ENCODE results near the gene CXCL14. TPM values are rescaled to one million over a fixed set of nuclear protein-coding genes. Genes with fewer than 3 reads are reported as not detected.

Gene CXCL14
- total and polyA plus RNA-seq, 2 experiments from 2014 or later = 1.7 TPM; not detected in 1

DNA sequence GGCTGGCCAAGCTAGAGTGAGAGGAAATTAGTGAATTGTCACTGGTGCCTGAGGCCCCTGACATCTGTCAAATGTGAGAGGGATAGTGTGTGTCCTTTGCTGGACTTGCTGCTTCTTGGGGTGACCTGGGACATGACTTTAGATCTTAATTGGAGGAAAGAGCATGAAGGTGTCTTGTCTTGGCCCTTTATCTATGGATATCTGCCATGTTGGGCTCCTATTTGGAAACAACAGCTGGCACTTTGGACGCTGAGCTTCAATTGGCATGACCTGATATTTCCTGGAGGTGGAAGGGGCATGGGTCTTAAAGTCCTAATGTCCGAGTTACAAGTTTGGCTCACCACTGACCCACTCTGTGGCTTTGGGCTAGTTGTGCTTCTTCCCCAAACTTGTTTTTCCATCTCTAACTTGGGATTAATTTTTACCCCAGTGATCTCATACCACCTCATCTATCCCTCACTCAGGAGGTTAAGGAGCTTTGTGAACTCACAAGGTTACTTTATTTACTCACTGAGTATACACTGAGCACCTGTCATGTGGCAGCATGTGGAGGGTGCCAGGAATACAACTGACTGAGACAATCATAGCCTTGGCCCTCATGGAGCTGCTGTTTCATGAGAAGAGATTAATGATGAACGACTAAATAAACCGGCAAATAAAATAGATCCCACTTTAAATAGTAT, 30.1 kb upstream of the CXCL14 start (continued):
- TF ChIP-seq REST (IDR thresholded peaks at IDR 0.05; ENCODE audit: unreplicated experiment) = no peak

DNA sequence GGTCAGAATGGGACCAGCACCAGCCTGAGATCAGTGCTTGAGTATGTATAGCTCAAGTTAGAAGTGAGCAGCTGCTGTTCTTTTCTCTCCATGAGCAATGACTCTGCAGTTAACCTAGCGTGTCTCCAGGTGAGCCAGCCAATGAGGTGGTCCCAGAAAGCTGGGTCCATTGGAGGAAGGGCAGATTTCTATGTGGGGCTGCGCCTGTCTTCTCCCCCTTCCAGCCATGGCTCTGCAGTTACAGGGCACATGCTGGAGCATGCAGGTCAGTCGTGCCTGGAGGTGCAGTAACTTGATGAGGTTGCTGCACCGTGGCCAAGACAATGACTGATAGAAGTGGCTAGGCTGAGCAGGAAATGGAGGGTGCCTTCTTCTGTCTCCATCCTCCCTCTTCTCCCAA, 29.6 kb upstream of the CXCL14 start:
- H3K27ac Mint-ChIP-seq = no peak overlapping the region
- H3K4me1 Mint-ChIP-seq = peaks cover 3% of the 10 kb centered on the region; the same call in 1 of the 3 replicates
- Histone ChIP-seq H3K4me1 (ENCODE audit: insufficient read depth) (no peaks in the 10 kb centered on the region), H3K4me2 (no peak overlapping the region), H4K20me1 (replicated peaks; ENCODE audit: insufficient read depth) (no peaks in the 10 kb centered on the region), H3F3A (replicated peaks; ENCODE audit: low read depth) (no peaks in the 10 kb centered on the region), H3K4me3 (no peak overlapping the region), H2AFZ (no peak overlapping the region), H3K27ac (ENCODE audit: low read depth) (no peak overlapping the region), H3K9me2 (ENCODE audit: insufficient read depth) (0 out of 2 replicates have a peak, but pooled peaks cover 6% of the 10 kb centered on the region), H3K79me2 (replicated peaks; ENCODE audit: insufficient read depth) (no peaks in the 10 kb centered on the region), H3K36me3 (ENCODE audit: insufficient read depth) (no peaks in the 10 kb centered on the region), H3K27me3 (ENCODE audit: insufficient read depth) (no peaks in the 10 kb centered on the region)
- H3K36me3 Mint-ChIP-seq (ENCODE audit: low read depth) = no peaks in the 10 kb centered on the region
- DNase-seq (ENCODE audit: low spot score) (no peak), ATAC-seq (no peak)
- H3K9me3 Mint-ChIP-seq = no peaks in the 10 kb centered on the region
- peaks cover 2% of the 10 kb centered on the region for H3K27me3 Mint-ChIP-seq (ENCODE audit: insufficient read depth, low read depth, poor library complexity)
- H3K4me3 Mint-ChIP-seq = no peak overlapping the region
- TF ChIP-seq, protein P1, sequence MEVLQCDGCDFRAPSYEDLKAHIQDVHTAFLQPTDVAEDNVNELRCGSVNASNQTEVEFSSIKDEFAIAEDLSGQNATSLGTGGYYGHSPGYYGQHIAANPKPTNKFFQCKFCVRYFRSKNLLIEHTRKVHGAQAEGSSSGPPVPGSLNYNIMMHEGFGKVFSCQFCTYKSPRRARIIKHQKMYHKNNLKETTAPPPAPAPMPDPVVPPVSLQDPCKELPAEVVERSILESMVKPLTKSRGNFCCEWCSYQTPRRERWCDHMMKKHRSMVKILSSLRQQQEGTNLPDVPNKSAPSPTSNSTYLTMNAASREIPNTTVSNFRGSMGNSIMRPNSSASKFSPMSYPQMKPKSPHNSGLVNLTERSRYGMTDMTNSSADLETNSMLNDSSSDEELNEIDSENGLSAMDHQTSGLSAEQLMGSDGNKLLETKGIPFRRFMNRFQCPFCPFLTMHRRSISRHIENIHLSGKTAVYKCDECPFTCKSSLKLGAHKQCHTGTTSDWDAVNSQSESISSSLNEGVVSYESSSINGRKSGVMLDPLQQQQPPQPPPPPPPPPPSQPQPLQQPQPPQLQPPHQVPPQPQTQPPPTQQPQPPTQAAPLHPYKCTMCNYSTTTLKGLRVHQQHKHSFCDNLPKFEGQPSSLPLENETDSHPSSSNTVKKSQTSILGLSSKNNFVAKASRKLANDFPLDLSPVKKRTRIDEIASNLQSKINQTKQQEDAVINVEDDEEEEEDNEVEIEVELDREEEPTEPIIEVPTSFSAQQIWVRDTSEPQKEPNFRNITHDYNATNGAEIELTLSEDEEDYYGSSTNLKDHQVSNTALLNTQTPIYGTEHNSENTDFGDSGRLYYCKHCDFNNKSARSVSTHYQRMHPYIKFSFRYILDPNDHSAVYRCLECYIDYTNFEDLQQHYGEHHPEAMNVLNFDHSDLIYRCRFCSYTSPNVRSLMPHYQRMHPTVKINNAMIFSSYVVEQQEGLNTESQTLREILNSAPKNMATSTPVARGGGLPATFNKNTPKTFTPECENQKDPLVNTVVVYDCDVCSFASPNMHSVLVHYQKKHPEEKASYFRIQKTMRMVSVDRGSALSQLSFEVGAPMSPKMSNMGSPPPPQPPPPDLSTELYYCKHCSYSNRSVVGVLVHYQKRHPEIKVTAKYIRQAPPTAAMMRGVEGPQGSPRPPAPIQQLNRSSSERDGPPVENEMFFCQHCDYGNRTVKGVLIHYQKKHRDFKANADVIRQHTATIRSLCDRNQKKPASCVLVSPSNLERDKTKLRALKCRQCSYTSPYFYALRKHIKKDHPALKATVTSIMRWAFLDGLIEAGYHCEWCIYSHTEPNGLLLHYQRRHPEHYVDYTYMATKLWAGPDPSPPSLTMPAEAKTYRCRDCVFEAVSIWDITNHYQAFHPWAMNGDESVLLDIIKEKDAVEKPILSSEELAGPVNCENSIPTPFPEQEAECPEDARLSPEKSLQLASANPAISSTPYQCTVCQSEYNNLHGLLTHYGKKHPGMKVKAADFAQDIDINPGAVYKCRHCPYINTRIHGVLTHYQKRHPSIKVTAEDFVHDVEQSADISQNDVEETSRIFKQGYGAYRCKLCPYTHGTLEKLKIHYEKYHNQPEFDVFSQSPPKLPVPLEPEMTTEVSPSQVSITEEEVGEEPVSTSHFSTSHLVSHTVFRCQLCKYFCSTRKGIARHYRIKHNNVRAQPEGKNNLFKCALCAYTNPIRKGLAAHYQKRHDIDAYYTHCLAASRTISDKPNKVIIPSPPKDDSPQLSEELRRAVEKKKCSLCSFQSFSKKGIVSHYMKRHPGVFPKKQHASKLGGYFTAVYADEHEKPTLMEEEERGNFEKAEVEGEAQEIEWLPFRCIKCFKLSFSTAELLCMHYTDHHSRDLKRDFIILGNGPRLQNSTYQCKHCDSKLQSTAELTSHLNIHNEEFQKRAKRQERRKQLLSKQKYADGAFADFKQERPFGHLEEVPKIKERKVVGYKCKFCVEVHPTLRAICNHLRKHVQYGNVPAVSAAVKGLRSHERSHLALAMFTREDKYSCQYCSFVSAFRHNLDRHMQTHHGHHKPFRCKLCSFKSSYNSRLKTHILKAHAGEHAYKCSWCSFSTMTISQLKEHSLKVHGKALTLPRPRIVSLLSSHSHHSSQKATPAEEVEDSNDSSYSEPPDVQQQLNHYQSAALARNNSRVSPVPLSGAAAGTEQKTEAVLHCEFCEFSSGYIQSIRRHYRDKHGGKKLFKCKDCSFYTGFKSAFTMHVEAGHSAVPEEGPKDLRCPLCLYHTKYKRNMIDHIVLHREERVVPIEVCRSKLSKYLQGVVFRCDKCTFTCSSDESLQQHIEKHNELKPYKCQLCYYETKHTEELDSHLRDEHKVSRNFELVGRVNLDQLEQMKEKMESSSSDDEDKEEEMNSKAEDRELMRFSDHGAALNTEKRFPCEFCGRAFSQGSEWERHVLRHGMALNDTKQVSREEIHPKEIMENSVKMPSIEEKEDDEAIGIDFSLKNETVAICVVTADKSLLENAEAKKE (CRISPR knock-in tag; IDR thresholded peaks at IDR 0.05) = no peak
- no peak for TF ChIP-seq POLR2AphosphoS5 (IDR thresholded peaks at IDR 0.05; ENCODE audit: low read depth)
- no peak for TF ChIP-seq NANOG (IDR thresholded peaks at IDR 0.05; ENCODE audit: borderline replicate concordance)
- TF ChIP-seq JUNB (IDR thresholded peaks at IDR 0.05; ENCODE audit: unreplicated experiment) = no peak
- TF ChIP-seq ZNF114 (CRISPR knock-in tag; IDR thresholded peaks at IDR 0.05) = no peak
- no peak for TF ChIP-seq EZH2phosphoT487 (IDR thresholded peaks at IDR 0.05; ENCODE audit: unreplicated experiment)
- no peak for TF ChIP-seq ZNF331 (CRISPR knock-in tag; IDR thresholded peaks at IDR 0.05; ENCODE audit: low read depth)
- no peak for TF ChIP-seq EZH2 (IDR thresholded peaks at IDR 0.05; ENCODE audit: low read depth, unreplicated experiment)
- TF ChIP-seq, protein P2, sequence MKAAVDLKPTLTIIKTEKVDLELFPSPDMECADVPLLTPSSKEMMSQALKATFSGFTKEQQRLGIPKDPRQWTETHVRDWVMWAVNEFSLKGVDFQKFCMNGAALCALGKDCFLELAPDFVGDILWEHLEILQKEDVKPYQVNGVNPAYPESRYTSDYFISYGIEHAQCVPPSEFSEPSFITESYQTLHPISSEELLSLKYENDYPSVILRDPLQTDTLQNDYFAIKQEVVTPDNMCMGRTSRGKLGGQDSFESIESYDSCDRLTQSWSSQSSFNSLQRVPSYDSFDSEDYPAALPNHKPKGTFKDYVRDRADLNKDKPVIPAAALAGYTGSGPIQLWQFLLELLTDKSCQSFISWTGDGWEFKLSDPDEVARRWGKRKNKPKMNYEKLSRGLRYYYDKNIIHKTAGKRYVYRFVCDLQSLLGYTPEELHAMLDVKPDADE (IDR thresholded peaks at IDR 0.05) = no peak
- TF ChIP-seq STAT1 (IDR thresholded peaks at IDR 0.05; ENCODE audit: unreplicated experiment) = no peak
- TF ChIP-seq CTCF (conservative IDR thresholded peaks at IDR 0.05; ENCODE audit: low read depth in 2 of 2) = no peak
- TF ChIP-seq CREB1 (CRISPR knock-in tag; IDR thresholded peaks at IDR 0.05; ENCODE audit: low read depth) = no peak
